Parathyroid adenoma (tissue), 2 donors: ENCODE results near the gene MYO16.

Experiments
- H2AFZ ChIP-seq: fragments of 300-600 bp; sonication (generic); one replicate; pipeline ENCODE4 v1.7.0; 2017; ENCODE audit warnings: antibody characterized with exemption, mild to moderate bottlenecking
- H3K27ac ChIP-seq: fragments of 300-600 bp; sonication (generic); one replicate; pipeline ENCODE4 v1.7.0; 2017
- H3K27me3 ChIP-seq: fragments of 300-600 bp; sonication (generic); one replicate; pipeline ENCODE4 v1.7.0; 2017; ENCODE audit warnings: low read length; ENCODE audit not compliant: control insufficient read depth, insufficient read depth
- H3K36me3 ChIP-seq: fragments of 300-600 bp; sonication (generic); one replicate; pipeline ENCODE4 v1.7.0; 2017; ENCODE audit warnings: low read length; ENCODE audit not compliant: control insufficient read depth, insufficient read depth
- H3K4me1 ChIP-seq: fragments of 300-600 bp; sonication (generic); one replicate; pipeline ENCODE4 v1.7.0; 2017; ENCODE audit warnings: control low read depth
- H3K4me2 ChIP-seq: fragments of 300-600 bp; sonication (generic); one replicate; pipeline ENCODE4 v1.7.0; 2017; ENCODE audit warnings: low read length
- H3K4me3 ChIP-seq: fragments of 300-600 bp; sonication (generic); one replicate; pipeline ENCODE4 v1.7.0; 2017; ENCODE audit warnings: low read depth, low read length
- H3K79me2 ChIP-seq: fragments of 300-600 bp; sonication (generic); one replicate; pipeline ENCODE4 v1.7.0; 2017; ENCODE audit warnings: control low read depth
- H3K9ac ChIP-seq: fragments of 300-600 bp; sonication (generic); one replicate; pipeline ENCODE4 v1.7.0; 2017; ENCODE audit warnings: mild to moderate bottlenecking
- H3K9me3 ChIP-seq: fragments of 300-600 bp; sonication (generic); one replicate; pipeline ENCODE4 v1.7.0; 2017; ENCODE audit warnings: low read length; ENCODE audit not compliant: control insufficient read depth
- TF ChIP-seq, protein P1 (sequence below): fragments of 300-600 bp; sonication (generic); IDR thresholded peaks from one replicate; pipeline ENCODE4 v1.7.0; 2017; ENCODE audit warnings: antibody characterized with exemption, mild to moderate bottlenecking
- donor health status: primary hyperparathyroidism.

The MYO16 gene

DNA sequence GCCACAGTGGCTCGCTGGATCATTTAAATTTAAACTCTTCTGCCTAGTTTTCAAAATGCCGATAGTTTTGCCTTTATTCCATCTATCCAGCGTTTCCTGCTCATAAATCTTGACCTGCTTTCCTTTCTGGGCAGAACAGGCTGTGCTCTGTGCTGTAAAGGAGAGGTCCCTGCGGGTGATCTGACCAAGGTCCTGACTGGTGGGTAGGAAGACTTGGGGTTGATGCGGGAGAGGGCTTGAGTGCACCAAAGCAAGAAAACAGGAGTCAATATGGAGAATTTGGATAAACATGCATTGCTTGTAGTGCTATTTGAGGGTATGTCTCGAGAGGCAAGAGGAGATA is 533.6 kb downstream of the MYO16 start:
- TF ChIP-seq, protein P1, sequence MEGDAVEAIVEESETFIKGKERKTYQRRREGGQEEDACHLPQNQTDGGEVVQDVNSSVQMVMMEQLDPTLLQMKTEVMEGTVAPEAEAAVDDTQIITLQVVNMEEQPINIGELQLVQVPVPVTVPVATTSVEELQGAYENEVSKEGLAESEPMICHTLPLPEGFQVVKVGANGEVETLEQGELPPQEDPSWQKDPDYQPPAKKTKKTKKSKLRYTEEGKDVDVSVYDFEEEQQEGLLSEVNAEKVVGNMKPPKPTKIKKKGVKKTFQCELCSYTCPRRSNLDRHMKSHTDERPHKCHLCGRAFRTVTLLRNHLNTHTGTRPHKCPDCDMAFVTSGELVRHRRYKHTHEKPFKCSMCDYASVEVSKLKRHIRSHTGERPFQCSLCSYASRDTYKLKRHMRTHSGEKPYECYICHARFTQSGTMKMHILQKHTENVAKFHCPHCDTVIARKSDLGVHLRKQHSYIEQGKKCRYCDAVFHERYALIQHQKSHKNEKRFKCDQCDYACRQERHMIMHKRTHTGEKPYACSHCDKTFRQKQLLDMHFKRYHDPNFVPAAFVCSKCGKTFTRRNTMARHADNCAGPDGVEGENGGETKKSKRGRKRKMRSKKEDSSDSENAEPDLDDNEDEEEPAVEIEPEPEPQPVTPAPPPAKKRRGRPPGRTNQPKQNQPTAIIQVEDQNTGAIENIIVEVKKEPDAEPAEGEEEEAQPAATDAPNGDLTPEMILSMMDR, result no peak
- no peaks in the 10 kb centered on the region for H3K27me3 ChIP-seq
- no peaks in the 10 kb centered on the region for H3K79me2 ChIP-seq
- no peak overlapping the region for H3K27ac ChIP-seq
- H3K4me2 ChIP-seq, result no peak overlapping the region
- no peaks in the 10 kb centered on the region for H3K36me3 ChIP-seq
- H2AFZ ChIP-seq, result no peak overlapping the region
- no peak overlapping the region for H3K4me3 ChIP-seq
- H3K9me3 ChIP-seq, result no peaks in the 10 kb centered on the region
- H3K4me1 ChIP-seq, result no peaks in the 10 kb centered on the region
- no peak overlapping the region for H3K9ac ChIP-seq

DNA sequence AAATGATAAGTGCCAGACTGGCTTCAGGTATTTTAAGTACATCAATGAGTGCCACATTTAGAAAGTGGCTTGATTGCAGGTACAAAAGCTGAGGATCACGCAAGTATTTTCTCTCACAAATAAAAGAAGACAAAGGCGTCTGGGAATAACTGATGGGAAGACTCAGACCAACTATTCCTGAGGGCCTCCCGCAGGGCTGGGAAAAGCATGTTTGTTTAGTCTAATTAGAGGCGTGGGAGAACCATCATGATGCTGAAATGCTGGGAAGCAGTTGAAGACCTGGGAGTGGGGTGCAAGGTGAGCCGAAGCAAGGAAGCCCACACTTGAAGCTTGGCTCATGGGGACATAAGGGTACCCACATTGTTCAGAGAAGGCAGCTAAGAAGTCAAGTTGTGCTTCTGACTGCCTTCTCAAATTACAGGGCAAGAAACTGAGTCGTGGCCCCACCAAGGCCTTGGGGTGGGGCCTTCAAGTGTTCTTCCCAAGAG is 536.0 kb downstream of the MYO16 start:
- no peaks in the 10 kb centered on the region for H3K9me3 ChIP-seq
- H3K4me2 ChIP-seq, result no peak overlapping the region
- no peaks in the 10 kb centered on the region for H3K4me1 ChIP-seq
- no peak overlapping the region for H2AFZ ChIP-seq
- H3K27ac ChIP-seq, result no peak overlapping the region
- no peaks in the 10 kb centered on the region for H3K36me3 ChIP-seq
- H3K27me3 ChIP-seq, result no peaks in the 10 kb centered on the region
- no peaks in the 10 kb centered on the region for H3K79me2 ChIP-seq
- H3K4me3 ChIP-seq, result no peak overlapping the region
- TF ChIP-seq, protein P1, result no peak
- no peak overlapping the region for H3K9ac ChIP-seq

DNA sequence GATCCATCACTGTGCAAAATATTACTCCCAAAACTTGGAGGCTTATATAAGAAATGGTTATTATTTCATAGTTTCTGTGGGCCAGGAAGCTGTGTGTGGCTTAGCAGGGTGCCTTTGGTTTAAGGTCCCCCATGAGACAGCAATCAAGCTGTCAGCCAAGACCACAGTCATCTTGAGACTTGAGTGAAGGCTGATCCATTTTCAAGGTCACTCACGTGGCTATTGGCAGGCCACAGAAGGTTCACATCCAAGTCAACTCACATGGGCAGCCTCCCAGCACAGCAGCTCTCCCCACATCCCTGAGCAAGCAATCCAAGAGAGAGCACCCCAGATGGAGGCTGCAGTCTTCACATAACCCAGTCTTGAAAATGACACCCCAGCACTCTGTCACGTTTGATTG is 537.4 kb downstream of the MYO16 start:
- H3K9ac ChIP-seq, result no peak overlapping the region

DNA sequence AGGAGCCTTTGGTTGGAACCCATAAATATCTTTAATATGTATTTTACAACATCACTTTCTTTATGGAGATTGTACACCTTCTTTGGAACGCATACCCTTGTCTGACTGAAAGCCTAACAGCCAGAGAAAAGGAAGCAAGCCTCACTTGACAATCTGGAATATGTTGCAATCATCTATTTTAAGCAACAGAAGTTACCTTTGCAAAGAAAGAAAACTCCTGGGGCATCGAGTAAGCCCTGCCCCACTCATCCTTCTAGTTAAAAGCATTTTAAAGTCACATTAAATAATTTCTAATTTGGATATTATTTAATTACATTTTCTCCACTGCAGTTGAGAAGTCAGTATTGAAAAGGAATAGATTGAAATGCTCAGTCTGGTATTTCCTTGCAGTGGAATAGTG is 542.7 kb downstream of the MYO16 start:
- Histone ChIP-seq H3K36me3 (no peaks in the 10 kb centered on the region), H3K9me3 (no peaks in the 10 kb centered on the region), H2AFZ (no peak overlapping the region), H3K27me3 (no peaks in the 10 kb centered on the region), H3K27ac (no peak overlapping the region), H3K79me2 (no peaks in the 10 kb centered on the region), H3K4me1 (no peaks in the 10 kb centered on the region), H3K9ac (no peak overlapping the region), H3K4me2 (no peak overlapping the region), H3K4me3 (no peak overlapping the region)
- TF ChIP-seq, protein P1, result no peak

More for the DNA sequence above, 537.4 kb downstream of the MYO16 start:
- no peaks in the 10 kb centered on the region for H3K79me2 ChIP-seq
- no peak overlapping the region for H3K4me3 ChIP-seq
- no peaks in the 10 kb centered on the region for H3K9me3 ChIP-seq
- no peaks in the 10 kb centered on the region for H3K4me1 ChIP-seq
- TF ChIP-seq, protein P1, result no peak
- no peaks in the 10 kb centered on the region for H3K27me3 ChIP-seq
- no peak overlapping the region for H3K27ac ChIP-seq
- H3K4me2 ChIP-seq, result no peak overlapping the region
- no peaks in the 10 kb centered on the region for H3K36me3 ChIP-seq
- no peak overlapping the region for H2AFZ ChIP-seq

DNA sequence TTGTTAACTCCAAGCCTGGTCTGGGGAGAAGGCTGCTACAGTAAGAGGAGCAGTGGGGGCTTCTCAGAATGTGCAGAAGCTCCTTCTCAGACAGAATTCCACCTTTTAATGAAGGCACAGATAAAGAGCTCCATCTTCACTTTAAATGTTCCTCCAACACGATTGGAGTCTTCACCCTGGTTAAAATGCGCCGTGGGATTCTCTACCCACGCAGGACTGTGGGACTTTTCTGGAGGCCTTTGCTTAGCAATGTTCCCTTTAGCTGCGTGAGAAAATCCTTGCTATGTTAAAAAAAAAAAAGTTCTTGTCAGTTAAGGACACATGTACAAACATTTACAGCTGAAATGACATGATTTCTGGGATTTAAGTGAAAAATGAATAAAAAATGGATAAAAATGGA is 546.3 kb downstream of the MYO16 start:
- Histone ChIP-seq H3K27me3 (no peaks in the 10 kb centered on the region), H3K9me3 (no peaks in the 10 kb centered on the region), H3K4me1 (no peaks in the 10 kb centered on the region), H3K79me2 (no peaks in the 10 kb centered on the region), H3K36me3 (no peaks in the 10 kb centered on the region), H2AFZ (no peak overlapping the region), H3K4me3 (no peak overlapping the region), H3K9ac (no peak overlapping the region), H3K27ac (no peak overlapping the region), H3K4me2 (no peak overlapping the region)
- TF ChIP-seq, protein P1, result no peak
